Gastroesophageal sphincter (tissue), 4 donors: Measurements from ENCODE around the gene CTSZ. TPM values are rescaled to one million over a fixed set of nuclear protein-coding genes. Genes with fewer than 3 reads are reported as not detected.

Experiments used
- ATAC-seq: fragments of 150-250 bp; one replicate; pipeline ENCODE4 v1.9.1; 2016; ENCODE audit warnings: mild to moderate bottlenecking, moderate library complexity
- H3K27ac ChIP-seq, 4 donors: fragments of 200-600 bp; sonication (generic) in 3 of 4; 1 replicate in 3 of 4; 2 replicates in 1 of 4; pipeline ENCODE4 v1.5.1; 2016 to 2019
- H3K27me3 ChIP-seq: fragments of 200-600 bp; sonication (generic); one replicate; pipeline ENCODE4 v1.5.1; 2019
- H3K36me3 ChIP-seq, 2 donors: fragments of 200-600 bp; sonication (generic); one replicate each; pipeline ENCODE4 v1.5.1; 2019; ENCODE audit warnings: control low read depth in 1 of 2
- H3K4me1 ChIP-seq, 3 donors: fragments of 200-600 bp; sonication (generic); 1 replicate in 2 of 3; 2 replicates in 1 of 3; pipeline ENCODE4 v1.5.1; 2016 to 2019; ENCODE audit warnings: control low read depth in 2 of 3
- H3K4me3 ChIP-seq, 2 donors: fragments of 200-600 bp; sonication (generic); one replicate each; pipeline ENCODE4 v1.5.1; 2019; ENCODE audit warnings: mild to moderate bottlenecking in 1 of 2, moderate library complexity in 1 of 2
- H3K9me3 ChIP-seq, 3 donors: fragments of 200-600 bp; sonication (generic); one replicate each; pipeline ENCODE4 v1.5.1; 2017 to 2019; ENCODE audit warnings: control low read depth in 2 of 3
- CTCF ChIP-seq, 4 experiments: fragments of 200-600 bp in 2 of 4; fragments of 450-650 bp in 2 of 4; sonication (generic) in 1 of 4; IDR thresholded peaks; one replicate each; pipeline ENCODE4 v1.5.1; 2017 to 2019; ENCODE audit warnings: antibody characterized with exemption in 4 of 4, mild to moderate bottlenecking in 2 of 4, moderate library complexity in 2 of 4
- EP300 ChIP-seq: sonication (generic); formaldehyde crosslinking; IDR thresholded peaks from one replicate; pipeline ENCODE4 v1.6.1; 2017; ENCODE audit warnings: antibody characterized with exemption, mild to moderate bottlenecking
- POLR2A ChIP-seq, 2 donors: fragments of 450-650 bp; IDR thresholded peaks; one replicate each; pipeline ENCODE4 v1.6.1; 2017; ENCODE audit warnings: antibody characterized with exemption in 2 of 2, mild to moderate bottlenecking in 2 of 2, moderate library complexity in 1 of 2
- POLR2AphosphoS5 ChIP-seq: sonication (generic); formaldehyde crosslinking; IDR thresholded peaks from one replicate; pipeline ENCODE4 v1.6.1; 2017; ENCODE audit warnings: antibody characterized with exemption
- WGBS, 2 donors: methylation state at CpG; one replicate each; pipeline ENCODE4 v1.1.5; 2018; ENCODE audit warnings: low coverage in 1 of 2; 5-methylcytosine and 5-hydroxymethylcytosine counted together
- total RNA-seq, 4 donors: library from RNA; depleted of rRNA; stranded (reverse); fragments of >200 nt; gene quantifications; one replicate each; pipeline ENCODE4 v1.1.0, GENCODE V29; 2016

Gene CTSZ
- total RNA-seq, 4 donors from 2014 or later = 167 to 222 (median 176) TPM

GRCh38 chr20:59020938-59021551 is 14.0 kb upstream of the CTSZ start:
- Histone ChIP-seq H3K9me3 (no peaks in the 10 kb centered on the region), H3K36me3 (peaks cover 0 to 54% of the 10 kb centered on the region in 2 donors), H3K4me1 (peaks cover 0 to 6% (median 0%) of the 10 kb centered on the region in 3 donors), H3K27me3 (no peaks in the 10 kb centered on the region), H3K27ac (no peak overlapping the region), H3K4me3 (no peak overlapping the region)
- WGBS, 2 donors = 60% methylated on average over 2 of the region's 5 CpGs; no CpG with 5 or more reads in 1 of the 2 donors
- TF ChIP-seq CTCF (IDR thresholded peaks at IDR 0.05) (no peak), EP300 (no peak), POLR2AphosphoS5 (peak; percentile 21)
- ATAC-seq = no peak

- no peak for TF ChIP-seq POLR2A (IDR thresholded peaks at IDR 0.05)
- no peak for TF ChIP-seq CTCF (IDR thresholded peaks at IDR 0.05)
- TF ChIP-seq POLR2AphosphoS5 = no peak
- TF ChIP-seq EP300 = no peak
- peaks cover 0 to 36% of the 10 kb centered on the region in 2 donors for H3K36me3 ChIP-seq
- no peaks in the 10 kb centered on the region for H3K9me3 ChIP-seq
- H3K27me3 ChIP-seq = no peaks in the 10 kb centered on the region
- peaks cover 0 to 6% (median 0%) of the 10 kb centered on the region in 3 donors for H3K4me1 ChIP-seq
- WGBS, 2 donors = 90 to 100% methylated on average over 2 to 3 of the region's 5 CpGs
- ATAC-seq = no peak
- no peak within 1 kb of the TSS for H3K27ac ChIP-seq
- H3K4me3 ChIP-seq = no peak within 1 kb of the TSS
These were observed 12.2 kb upstream of the CTSZ start, which contains the start of gene TUBB1 for GRCh38 chr20:59019217-59019616. TSS of gene TUBB1 (plus strand) at chr20:59019429. CDS start at chr20:59019523, 94 bp downstream.

- H3K4me3 ChIP-seq = no peak overlapping the region
- H3K27me3 ChIP-seq = no peaks in the 10 kb centered on the region
- WGBS, 2 donors = 94 to 95% methylated on average over 3 to 8 of the region's 10 CpGs
- H3K36me3 ChIP-seq = peaks cover 0 to 32% of the 10 kb centered on the region in 2 donors
- no peak for ATAC-seq
- no peak for TF ChIP-seq EP300
- TF ChIP-seq CTCF (IDR thresholded peaks at IDR 0.05) = no peak
- no peak for TF ChIP-seq POLR2A (IDR thresholded peaks at IDR 0.05)
- no peak for TF ChIP-seq POLR2AphosphoS5
- H3K4me1 ChIP-seq = peaks cover 0 to 6% (median 0%) of the 10 kb centered on the region in 3 donors
- no peaks in the 10 kb centered on the region for H3K9me3 ChIP-seq
- H3K27ac ChIP-seq = no peak overlapping the region
These were observed 11.8 kb upstream of the CTSZ start for GRCh38 chr20:59018817-59019216.

GRCh38 chr20:59017493-59018231 is 10.6 kb upstream of the CTSZ start:
- 94 to 100% methylated on average over 3 of the region's 16 CpGs for WGBS, 2 donors
- ATAC-seq = no peak
- H3K27me3 ChIP-seq = no peaks in the 10 kb centered on the region
- peaks cover 0 to 20% of the 10 kb centered on the region in 2 donors for H3K36me3 ChIP-seq
- TF ChIP-seq CTCF (IDR thresholded peaks at IDR 0.05) = no peak
- no peak for TF ChIP-seq POLR2AphosphoS5
- TF ChIP-seq POLR2A (IDR thresholded peaks at IDR 0.05) = no peak
- TF ChIP-seq EP300 = no peak
- H3K4me3 ChIP-seq = no peak overlapping the region
- H3K27ac ChIP-seq = no peak overlapping the region
- no peaks in the 10 kb centered on the region for H3K9me3 ChIP-seq
- H3K4me1 ChIP-seq = peaks cover 0 to 6% (median 0%) of the 10 kb centered on the region in 3 donors
